Spleen (tissue), 11 donors: ENCODE results near the gene NRXN3. TPM values are rescaled to one million over a fixed set of nuclear protein-coding genes. Genes with fewer than 3 reads are reported as not detected.

Experiments
- DNase-seq: peaks from one replicate; pipeline ENCODE4 v3.0.0-alpha.2; 2020
- H3K27ac ChIP-seq, 8 donors: fragments of 200-600 bp; sonication (generic) in 7 of 8; 1 replicate in 4 of 8; 2 replicates in 4 of 8; pipeline versions ENCODE4 v1.5.0 to v1.8.0; 2016 to 2021; ENCODE audit warnings: inconsistent platforms in 4 of 8, mild to moderate bottlenecking in 4 of 8, moderate library complexity in 1 of 8
- H3K27me3 ChIP-seq, 7 donors: fragments of 200-600 bp; sonication (generic) in 6 of 7; replicated peaks in 1 of 7; 1 replicate in 4 of 7; 2 replicates in 3 of 7; pipeline versions ENCODE4 v1.5.0 to v1.8.0; 2016 to 2021; ENCODE audit warnings: inconsistent platforms in 3 of 7, mild to moderate bottlenecking in 1 of 7
- H3K36me3 ChIP-seq, 6 donors: fragments of 200-600 bp; sonication (generic) in 5 of 6; 1 replicate in 4 of 6; 2 replicates in 2 of 6; pipeline versions ENCODE4 v1.5.0 to v1.8.0; 2016 to 2021; ENCODE audit warnings: inconsistent platforms in 2 of 6
- H3K4me1 ChIP-seq, 6 donors: fragments of 200-600 bp; sonication (generic) in 5 of 6; 1 replicate in 3 of 6; 2 replicates in 3 of 6; pipeline versions ENCODE4 v1.5.0 to v1.8.0; 2016 to 2021; ENCODE audit warnings: inconsistent platforms in 3 of 6
- H3K4me3 ChIP-seq, 8 donors: fragments of 200-600 bp; sonication (generic) in 7 of 8; 1 replicate in 4 of 8; 2 replicates in 4 of 8; pipeline versions ENCODE4 v1.5.0 to v1.8.0; 2016 to 2021; ENCODE audit warnings: inconsistent platforms in 4 of 8, mild to moderate bottlenecking in 4 of 8, moderate library complexity in 2 of 8
- H3K9me3 ChIP-seq, 8 donors: fragments of 200-600 bp; sonication (generic) in 7 of 8; 1 replicate in 4 of 8; 2 replicates in 4 of 8; pipeline versions ENCODE4 v1.5.0 to v1.8.0; 2016 to 2021; ENCODE audit warnings: inconsistent platforms in 4 of 8
- CTCF ChIP-seq, 11 experiments: fragments of 200-600 bp in 7 of 11; fragments of 450-650 bp in 4 of 11; sonication (generic) in 4 of 11; IDR thresholded peaks in 8 of 11; conservative IDR thresholded peaks in 3 of 11; 1 replicate in 7 of 11; 2 replicates in 4 of 11; pipeline versions ENCODE4 v1.4.0 to v1.8.0; 2016 to 2021; ENCODE audit warnings: antibody characterized with exemption in 11 of 11, inconsistent platforms in 4 of 11, mild to moderate bottlenecking in 1 of 11
- POLR2A ChIP-seq, 3 donors: fragments of 450-650 bp; IDR thresholded peaks; one replicate each; pipeline ENCODE4 v1.5.1; 2017; ENCODE audit warnings: antibody characterized with exemption in 3 of 3, mild to moderate bottlenecking in 1 of 3
- POLR2AphosphoS5 ChIP-seq, 3 donors: sonication (generic); formaldehyde crosslinking; IDR thresholded peaks; one replicate each; pipeline ENCODE4 v1.5.1; 2017; ENCODE audit warnings: antibody characterized with exemption in 3 of 3
- WGBS, 5 donors: extraction: QIAGEN DNeasy Blood & Tissue Kit in 3 of 5; methylation state at CpG; one replicate each; pipeline versions ENCODE4 v1.1.5 to v1.1.7; 2013 to 2018; 5-methylcytosine and 5-hydroxymethylcytosine counted together
- intact Hi-C: fragments of 100-400 bp; cut with DNase I; formaldehyde crosslinking; loops from one replicate; pipeline ENCODE4 v1.15.0; 2023; ENCODE audit warnings: low total_unique reads
- polyA plus RNA-seq, 3 donors: library from polyadenylated mRNA; stranded (reverse); fragments of 200-250 nt; gene quantifications; one replicate each; pipeline ENCODE4 v1.2.1, GENCODE V29; 2013
- total RNA-seq, 7 donors: library from RNA; depleted of rRNA in 3 of 7; stranded (reverse); fragments of >200 nt in 3 of 7; fragmentation: NEBNext Ultra II Directional in 4 of 7; extraction: Animal tissue kit (Norgen Biotek cat#: 25700) in 4 of 7; gene quantifications; one replicate each; pipeline versions ENCODE4 v1.1.0 to v1.2.1, GENCODE V29; 2016 to 2021
- donor health status: healthy with polysubstance abuse.
- donor health status: DM: no; HTN: no; CAD: no; lungs with moderate emphysema.
- donor health status: DM: no; HTN: no; CAD: no.
- donor health status: Bipolar disorder and iron deficiency.
- donor health status: healthy.
- donor health status: DM: no; HTN: no; CAD: no.
- donor health status: DM: yes; HTN: yes; CAD: no.

Gene NRXN3
- total and polyA plus RNA-seq, 10 donors, result 0.21 to 11.5 (median 1.6) TPM

DNA sequence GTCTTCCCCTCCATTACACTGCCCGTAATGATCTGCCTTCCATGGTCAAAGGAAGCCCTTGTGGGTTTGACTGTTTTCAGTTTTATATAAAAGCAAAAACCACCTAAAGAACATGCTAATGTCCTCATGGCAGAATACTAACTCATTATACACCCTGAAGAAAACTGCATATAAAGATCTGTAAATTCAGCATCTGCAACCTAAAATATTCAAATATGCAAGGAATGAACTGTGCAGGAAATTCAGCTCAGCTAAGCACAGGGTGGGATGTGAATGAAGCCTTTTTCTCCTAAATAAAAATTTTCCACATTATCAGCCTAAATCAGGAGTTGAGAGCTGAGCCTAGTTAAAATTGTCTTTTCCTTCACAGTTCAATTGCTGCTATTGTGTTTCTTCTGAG, 128.1 kb downstream of the NRXN3 start:
- Histone ChIP-seq H3K36me3 (no peaks in the 10 kb centered on the region), H3K4me1 (no peaks in the 10 kb centered on the region), H3K9me3 (no peaks in the 10 kb centered on the region), H3K27ac (no peak overlapping the region), H3K4me3 (no peak overlapping the region), H3K27me3 (peaks cover 0 to 22% (median 0%) of the 10 kb centered on the region in 7 donors)
- TF ChIP-seq CTCF (IDR thresholded peaks at IDR 0.05 in 8 of 11, conservative IDR thresholded peaks at IDR 0.05 in 3 of 11) (no peak), POLR2A (IDR thresholded peaks at IDR 0.05) (no peak), POLR2AphosphoS5 (IDR thresholded peaks at IDR 0.05) (no peak)
- WGBS, 5 donors, result 27 to 53% (median 48%) methylated on average over 1 of the region's 1 CpG
- no peak for DNase-seq
- intact Hi-C loops, result no loop called here

- peaks cover 0 to 29% (median 0%) of the 10 kb centered on the region in 7 donors for H3K27me3 ChIP-seq
- intact Hi-C loops, result no loop called here
- H3K36me3 ChIP-seq, result no peaks in the 10 kb centered on the region
- H3K4me3 ChIP-seq, result no peak overlapping the region
- 32 to 59% (median 53%) methylated on average over 2 of the region's 2 CpGs for WGBS, 5 donors
- TF ChIP-seq POLR2AphosphoS5 (IDR thresholded peaks at IDR 0.05), result no peak
- TF ChIP-seq POLR2A (IDR thresholded peaks at IDR 0.05), result no peak
- TF ChIP-seq CTCF (IDR thresholded peaks at IDR 0.05 in 8 of 11, conservative IDR thresholded peaks at IDR 0.05 in 3 of 11), result no peak
- H3K9me3 ChIP-seq, result no peaks in the 10 kb centered on the region
- H3K4me1 ChIP-seq, result no peaks in the 10 kb centered on the region
- H3K27ac ChIP-seq, result no peak overlapping the region
- DNase-seq, result no peak
Observed at GRCh38 chr14:78302841-78303240, 132.7 kb downstream of the NRXN3 start.

DNA sequence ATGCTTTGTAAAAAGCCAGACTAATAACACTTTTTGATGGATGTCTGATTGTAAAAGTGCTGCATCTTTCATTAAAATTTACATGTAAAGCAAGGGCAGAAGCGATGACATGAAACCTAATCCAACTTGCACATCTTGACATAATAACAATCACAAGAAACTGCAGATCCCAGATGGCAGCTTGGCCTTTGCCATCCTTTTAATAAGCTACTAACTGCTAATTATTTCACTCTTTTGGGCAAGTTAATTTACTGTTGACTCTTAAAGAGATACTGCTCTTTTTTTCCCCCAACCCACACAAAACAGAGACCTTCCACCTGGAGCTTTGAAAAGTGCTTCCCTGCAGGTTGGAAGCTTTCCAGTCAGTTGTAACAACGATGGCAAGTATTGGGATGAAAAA, 137.5 kb downstream of the NRXN3 start:
- TF ChIP-seq CTCF (IDR thresholded peaks at IDR 0.05 in 8 of 11, conservative IDR thresholded peaks at IDR 0.05 in 3 of 11) (no peak), POLR2A (IDR thresholded peaks at IDR 0.05) (no peak), POLR2AphosphoS5 (IDR thresholded peaks at IDR 0.05) (no peak)
- intact Hi-C loops, result no loop called here
- no peaks in the 10 kb centered on the region for H3K9me3 ChIP-seq
- no peak for DNase-seq
- H3K27ac ChIP-seq, result no peak overlapping the region
- WGBS, 5 donors, result 61 to 77% (median 63%) methylated on average over 2 of the region's 2 CpGs
- peaks cover 0 to 2% (median 0%) of the 10 kb centered on the region in 6 donors for H3K4me1 ChIP-seq
- no peaks in the 10 kb centered on the region for H3K36me3 ChIP-seq
- H3K4me3 ChIP-seq, result no peak overlapping the region
- H3K27me3 ChIP-seq, result peaks cover 0 to 21% (median 0%) of the 10 kb centered on the region in 7 donors

DNA sequence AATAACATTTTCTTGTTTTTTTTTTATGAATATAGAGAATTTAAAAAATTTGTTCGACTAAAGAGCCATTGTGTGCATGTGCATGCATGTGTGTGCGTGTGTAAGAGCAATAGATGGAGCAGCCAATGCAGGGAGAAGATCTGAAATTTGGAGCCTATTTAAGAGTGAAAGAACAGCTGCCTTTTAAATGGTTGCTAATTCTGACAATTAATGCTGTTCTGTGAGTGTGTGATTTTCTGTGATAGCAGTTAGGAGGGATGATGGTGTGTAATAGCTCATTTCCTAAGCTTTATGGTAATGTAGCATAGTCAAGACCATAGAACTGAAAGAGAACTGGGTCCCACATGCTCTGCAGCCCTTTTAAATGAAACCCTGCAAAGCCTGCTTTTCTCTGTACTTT, 137.9 kb downstream of the NRXN3 start:
- TF ChIP-seq CTCF (IDR thresholded peaks at IDR 0.05 in 8 of 11, conservative IDR thresholded peaks at IDR 0.05 in 3 of 11), result no peak
- no peak for TF ChIP-seq POLR2AphosphoS5 (IDR thresholded peaks at IDR 0.05)
- no peak for TF ChIP-seq POLR2A (IDR thresholded peaks at IDR 0.05)
- intact Hi-C loops, result no loop called here
- WGBS, 5 donors, result 71 to 87% (median 81%) methylated on average over 2 of the region's 2 CpGs
- Histone ChIP-seq H3K27me3 (peaks cover 0 to 19% (median 0%) of the 10 kb centered on the region in 7 donors), H3K9me3 (no peaks in the 10 kb centered on the region), H3K27ac (no peak overlapping the region), H3K4me1 (peaks cover 0 to 4% (median 0%) of the 10 kb centered on the region in 6 donors), H3K4me3 (no peak overlapping the region), H3K36me3 (no peaks in the 10 kb centered on the region)
- DNase-seq, result no peak
